Osteocyte (in vitro differentiated cells): ENCODE measurements around the gene GFPT1. TPM values are rescaled to one million over a fixed set of nuclear protein-coding genes. Genes with fewer than 3 reads are reported as not detected.

Source experiments
- DNase-seq: peaks from one replicate; pipeline ENCODE4 v3.0.0; 2021; ENCODE audit warnings: mixed read lengths; ENCODE audit not compliant: unreplicated experiment; ENCODE audit errors: extremely low spot score
- H3K27ac Mint-ChIP-seq: one replicate; pipeline ENCODE4 v1.8.0; 2021; ENCODE audit warnings: mild to moderate bottlenecking, mixed read lengths; ENCODE audit not compliant: unreplicated experiment
- H3K27me3 Mint-ChIP-seq: one replicate; pipeline ENCODE4 v1.8.0; 2021; ENCODE audit warnings: mixed read lengths; ENCODE audit not compliant: unreplicated experiment
- H3K36me3 Mint-ChIP-seq: one replicate; pipeline ENCODE4 v1.8.0; 2021; ENCODE audit warnings: mixed read lengths; ENCODE audit not compliant: unreplicated experiment
- H3K4me1 Mint-ChIP-seq: one replicate; pipeline ENCODE4 v1.8.0; 2021; ENCODE audit warnings: mixed read lengths; ENCODE audit not compliant: unreplicated experiment
- H3K4me3 Mint-ChIP-seq: one replicate; pipeline ENCODE4 v1.8.0; 2021; ENCODE audit warnings: mild to moderate bottlenecking, moderate library complexity, mixed read lengths; ENCODE audit not compliant: unreplicated experiment
- H3K9me3 Mint-ChIP-seq: one replicate; pipeline ENCODE4 v1.8.0; 2021; ENCODE audit warnings: mixed read lengths; ENCODE audit not compliant: unreplicated experiment
- total RNA-seq: library from RNA; stranded (reverse); gene quantifications from 2 replicates; pipeline ENCODE4 v1.2.1, GENCODE V29; 2021
- TF ChIP-seq, protein P1 (sequence below): fragments of 200-600 bp; sonication (generic); IDR thresholded peaks from 2 replicates; pipeline ENCODE4 v1.5.0; 2021; ENCODE audit warnings: antibody characterized with exemption, mild to moderate bottlenecking, moderate library complexity

GFPT1 gene
- total RNA-seq, 1 donor from 2014 or later, result 48.3 TPM

DNA sequence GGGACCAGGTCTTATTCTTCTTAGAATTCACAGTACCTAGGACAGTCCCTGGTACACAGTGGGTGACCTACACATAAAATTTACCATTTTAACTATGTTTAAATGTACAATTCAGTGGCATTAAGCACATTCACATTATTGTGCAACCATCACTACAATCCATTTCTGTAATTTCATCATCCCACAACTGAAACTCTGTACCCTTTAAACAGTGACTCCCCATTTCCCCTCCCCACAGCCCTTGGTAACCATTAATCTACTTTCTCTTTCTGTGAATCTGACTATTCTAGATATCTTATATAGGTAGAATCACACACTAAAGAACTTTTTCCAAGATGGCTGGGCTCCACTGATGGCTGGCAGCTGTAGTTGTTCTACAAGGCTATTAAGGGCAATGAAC is 41.6 kb downstream of the GFPT1 start:
- no peak for DNase-seq
- TF ChIP-seq, protein P1, sequence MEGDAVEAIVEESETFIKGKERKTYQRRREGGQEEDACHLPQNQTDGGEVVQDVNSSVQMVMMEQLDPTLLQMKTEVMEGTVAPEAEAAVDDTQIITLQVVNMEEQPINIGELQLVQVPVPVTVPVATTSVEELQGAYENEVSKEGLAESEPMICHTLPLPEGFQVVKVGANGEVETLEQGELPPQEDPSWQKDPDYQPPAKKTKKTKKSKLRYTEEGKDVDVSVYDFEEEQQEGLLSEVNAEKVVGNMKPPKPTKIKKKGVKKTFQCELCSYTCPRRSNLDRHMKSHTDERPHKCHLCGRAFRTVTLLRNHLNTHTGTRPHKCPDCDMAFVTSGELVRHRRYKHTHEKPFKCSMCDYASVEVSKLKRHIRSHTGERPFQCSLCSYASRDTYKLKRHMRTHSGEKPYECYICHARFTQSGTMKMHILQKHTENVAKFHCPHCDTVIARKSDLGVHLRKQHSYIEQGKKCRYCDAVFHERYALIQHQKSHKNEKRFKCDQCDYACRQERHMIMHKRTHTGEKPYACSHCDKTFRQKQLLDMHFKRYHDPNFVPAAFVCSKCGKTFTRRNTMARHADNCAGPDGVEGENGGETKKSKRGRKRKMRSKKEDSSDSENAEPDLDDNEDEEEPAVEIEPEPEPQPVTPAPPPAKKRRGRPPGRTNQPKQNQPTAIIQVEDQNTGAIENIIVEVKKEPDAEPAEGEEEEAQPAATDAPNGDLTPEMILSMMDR, result no peak
- Mint-ChIP-seq H3K36me3 (peaks cover 68% of the 10 kb centered on the region), H3K27me3 (no peaks in the 10 kb centered on the region), H3K9me3 (no peaks in the 10 kb centered on the region), H3K27ac (peak overlapping the region; percentile 41), H3K4me3 (no peak overlapping the region), H3K4me1 (peaks cover 15% of the 10 kb centered on the region)

DNA sequence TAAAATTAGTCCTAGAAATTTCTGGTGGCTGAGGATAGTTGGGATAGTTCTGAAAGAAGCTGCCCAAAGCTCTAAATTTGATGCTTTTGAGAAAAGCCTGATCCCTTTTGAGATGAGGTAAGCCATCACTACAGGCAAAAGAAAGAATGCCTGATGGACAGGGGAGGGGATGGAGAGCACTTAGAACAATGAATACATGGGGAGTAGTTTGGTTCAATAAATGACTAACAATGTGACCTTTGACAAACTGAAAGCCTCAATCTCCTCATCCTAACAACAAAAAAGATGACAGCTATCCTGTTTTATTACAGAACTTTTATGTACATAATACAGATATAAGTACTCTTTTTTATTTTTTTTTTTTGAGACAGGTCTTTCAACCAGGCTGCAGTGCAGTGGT is 42.7 kb downstream of the GFPT1 start:
- TF ChIP-seq, protein P1, result no peak
- no peaks in the 10 kb centered on the region for H3K27me3 Mint-ChIP-seq
- no peak for DNase-seq
- peak overlapping the region; percentile 47 for H3K27ac Mint-ChIP-seq
- no peak overlapping the region for H3K4me3 Mint-ChIP-seq
- peaks cover 64% of the 10 kb centered on the region for H3K36me3 Mint-ChIP-seq
- peaks cover 19% of the 10 kb centered on the region for H3K4me1 Mint-ChIP-seq
- H3K9me3 Mint-ChIP-seq, result no peaks in the 10 kb centered on the region

DNA sequence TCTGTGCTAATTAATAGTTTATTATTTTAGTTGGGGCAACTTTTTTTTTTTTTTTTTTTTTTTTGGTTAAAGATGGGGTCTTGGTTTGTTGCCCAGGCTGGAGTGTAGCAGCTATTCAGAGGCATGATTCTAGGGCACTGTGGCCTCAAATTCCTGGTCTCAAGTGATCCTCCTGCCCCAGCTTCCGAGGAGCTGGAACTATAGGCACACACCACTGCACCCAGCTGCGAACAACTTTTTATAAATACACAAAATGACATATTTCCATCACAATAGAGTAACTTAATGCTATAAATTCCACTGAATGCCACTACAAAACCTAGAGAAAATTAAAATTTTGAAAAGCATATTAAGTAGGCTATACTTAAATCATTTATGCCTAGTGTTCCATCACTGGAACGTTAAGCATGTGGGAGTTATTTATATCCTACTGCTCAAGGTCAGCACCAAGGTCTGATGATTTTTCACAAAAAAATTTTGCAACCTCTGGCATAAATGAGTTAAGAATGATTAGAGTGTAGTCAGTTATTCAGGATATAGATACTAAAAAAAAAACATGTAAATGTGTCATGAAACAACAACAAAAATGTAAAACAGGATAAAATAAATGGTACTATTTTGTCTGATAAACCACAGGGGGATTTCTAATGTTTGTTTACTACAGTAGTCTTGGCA is 46.8 kb downstream of the GFPT1 start:
- H3K4me3 Mint-ChIP-seq, result no peak overlapping the region
- TF ChIP-seq, protein P1, result no peak
- H3K27ac Mint-ChIP-seq, result peak overlapping the region; percentile 69
- H3K4me1 Mint-ChIP-seq, result peaks cover 14% of the 10 kb centered on the region
- H3K27me3 Mint-ChIP-seq, result no peaks in the 10 kb centered on the region
- DNase-seq, result no peak
- no peaks in the 10 kb centered on the region for H3K9me3 Mint-ChIP-seq
- H3K36me3 Mint-ChIP-seq, result peaks cover 72% of the 10 kb centered on the region

DNA sequence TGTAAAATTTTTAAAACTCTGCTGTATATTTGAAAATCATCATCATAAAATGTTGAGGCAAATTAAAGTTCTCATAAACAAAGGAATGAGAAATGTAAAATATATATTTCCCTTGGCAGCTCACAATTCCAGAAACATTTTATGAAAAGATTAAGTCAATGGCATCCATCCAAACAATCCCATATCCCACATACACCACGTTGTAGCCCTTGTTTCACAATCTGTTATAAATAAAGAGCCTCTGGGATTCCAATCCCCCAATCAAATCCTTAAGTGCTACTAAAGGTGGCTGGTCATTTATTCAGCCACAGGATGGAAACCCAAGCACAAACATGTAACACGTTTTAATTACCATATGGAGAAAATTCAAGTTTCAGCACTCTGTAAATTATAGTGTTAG is 51.7 kb downstream of the GFPT1 start:
- Mint-ChIP-seq H3K4me3 (no peak overlapping the region), H3K9me3 (no peaks in the 10 kb centered on the region), H3K4me1 (peaks cover 8% of the 10 kb centered on the region), H3K27ac (peak overlapping the region; percentile 47), H3K27me3 (no peaks in the 10 kb centered on the region), H3K36me3 (peaks cover 56% of the 10 kb centered on the region)
- DNase-seq, result no peak
- TF ChIP-seq, protein P1, result no peak

DNA sequence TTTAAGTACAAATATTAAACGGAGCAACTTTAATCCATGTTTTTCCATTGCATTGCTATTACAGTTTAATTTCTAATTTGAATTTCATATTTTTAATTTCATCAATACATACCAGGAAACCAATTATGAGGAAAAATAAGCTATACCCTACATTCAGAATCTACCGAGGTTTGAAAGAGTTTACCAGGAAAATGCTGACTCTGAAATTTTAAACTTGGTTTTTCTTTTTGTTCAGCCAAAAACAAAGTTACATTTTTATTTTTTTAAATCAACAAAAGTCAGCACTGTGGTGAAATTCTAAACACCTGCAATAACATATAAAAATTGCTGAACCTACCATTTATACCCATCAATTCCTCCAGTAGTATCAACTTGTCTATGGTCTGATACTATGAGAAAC is 53.7 kb downstream of the GFPT1 start:
- H3K9me3 Mint-ChIP-seq, result no peaks in the 10 kb centered on the region
- H3K4me3 Mint-ChIP-seq, result no peak overlapping the region
- TF ChIP-seq, protein P1, result no peak
- DNase-seq, result no peak
- H3K36me3 Mint-ChIP-seq, result peaks cover 55% of the 10 kb centered on the region
- H3K4me1 Mint-ChIP-seq, result peaks cover 4% of the 10 kb centered on the region
- peak overlapping the region; percentile 41 for H3K27ac Mint-ChIP-seq
- H3K27me3 Mint-ChIP-seq, result no peaks in the 10 kb centered on the region
